Ishikawa (cell line): ENCODE measurements around the gene BEAN1.

Experiments used
- CEBPB ChIP-seq: IDR thresholded peaks from 2 replicates; pipeline ENCODE4 v1.6.1; 2012
- CREB1 ChIP-seq: IDR thresholded peaks from 2 replicates; pipeline ENCODE4 v1.6.1; 2012; ENCODE audit warnings: low read depth
- EGR1 ChIP-seq: IDR thresholded peaks from 2 replicates; pipeline ENCODE4 v1.6.1; 2012
- EP300 ChIP-seq: IDR thresholded peaks from 2 replicates; pipeline ENCODE4 v1.6.1; 2012; ENCODE audit warnings: borderline replicate concordance
- FOXM1 ChIP-seq: IDR thresholded peaks from 2 replicates; pipeline ENCODE4 v1.6.1; 2012; ENCODE audit warnings: low read depth, borderline replicate concordance
- MAX ChIP-seq: IDR thresholded peaks from 2 replicates; pipeline ENCODE4 v1.6.1; 2012
- RAD21 ChIP-seq: IDR thresholded peaks from 2 replicates; pipeline ENCODE4 v1.6.1; 2012; ENCODE audit warnings: low read depth
- TAF1 ChIP-seq: IDR thresholded peaks from 2 replicates; pipeline ENCODE4 v1.6.1; 2012; ENCODE audit warnings: low read depth, mild to moderate bottlenecking
- TCF12 ChIP-seq: IDR thresholded peaks from 2 replicates; pipeline ENCODE4 v1.6.1; 2012; ENCODE audit warnings: low read depth
- YY1 ChIP-seq: IDR thresholded peaks from 2 replicates; pipeline ENCODE4 v1.6.1; 2012; ENCODE audit warnings: low read depth
- ZBTB7A ChIP-seq: IDR thresholded peaks from 2 replicates; pipeline ENCODE4 v1.6.1; 2012; ENCODE audit warnings: low read depth
- TF ChIP-seq, protein P1 (sequence below): IDR thresholded peaks from 2 replicates; pipeline ENCODE4 v1.6.1; 2012; ENCODE audit warnings: low read depth, mild to moderate bottlenecking

- no peak for TF ChIP-seq EP300
- no peak for TF ChIP-seq CREB1
- no peak for TF ChIP-seq RAD21
- no peak for TF ChIP-seq ZBTB7A
- TF ChIP-seq MAX: no peak
- no peak for TF ChIP-seq CEBPB
- no peak for TF ChIP-seq YY1
- TF ChIP-seq, protein P1, sequence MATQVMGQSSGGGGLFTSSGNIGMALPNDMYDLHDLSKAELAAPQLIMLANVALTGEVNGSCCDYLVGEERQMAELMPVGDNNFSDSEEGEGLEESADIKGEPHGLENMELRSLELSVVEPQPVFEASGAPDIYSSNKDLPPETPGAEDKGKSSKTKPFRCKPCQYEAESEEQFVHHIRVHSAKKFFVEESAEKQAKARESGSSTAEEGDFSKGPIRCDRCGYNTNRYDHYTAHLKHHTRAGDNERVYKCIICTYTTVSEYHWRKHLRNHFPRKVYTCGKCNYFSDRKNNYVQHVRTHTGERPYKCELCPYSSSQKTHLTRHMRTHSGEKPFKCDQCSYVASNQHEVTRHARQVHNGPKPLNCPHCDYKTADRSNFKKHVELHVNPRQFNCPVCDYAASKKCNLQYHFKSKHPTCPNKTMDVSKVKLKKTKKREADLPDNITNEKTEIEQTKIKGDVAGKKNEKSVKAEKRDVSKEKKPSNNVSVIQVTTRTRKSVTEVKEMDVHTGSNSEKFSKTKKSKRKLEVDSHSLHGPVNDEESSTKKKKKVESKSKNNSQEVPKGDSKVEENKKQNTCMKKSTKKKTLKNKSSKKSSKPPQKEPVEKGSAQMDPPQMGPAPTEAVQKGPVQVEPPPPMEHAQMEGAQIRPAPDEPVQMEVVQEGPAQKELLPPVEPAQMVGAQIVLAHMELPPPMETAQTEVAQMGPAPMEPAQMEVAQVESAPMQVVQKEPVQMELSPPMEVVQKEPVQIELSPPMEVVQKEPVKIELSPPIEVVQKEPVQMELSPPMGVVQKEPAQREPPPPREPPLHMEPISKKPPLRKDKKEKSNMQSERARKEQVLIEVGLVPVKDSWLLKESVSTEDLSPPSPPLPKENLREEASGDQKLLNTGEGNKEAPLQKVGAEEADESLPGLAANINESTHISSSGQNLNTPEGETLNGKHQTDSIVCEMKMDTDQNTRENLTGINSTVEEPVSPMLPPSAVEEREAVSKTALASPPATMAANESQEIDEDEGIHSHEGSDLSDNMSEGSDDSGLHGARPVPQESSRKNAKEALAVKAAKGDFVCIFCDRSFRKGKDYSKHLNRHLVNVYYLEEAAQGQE: no peak
- TF ChIP-seq TAF1: no peak
- TF ChIP-seq EGR1: no peak
- TF ChIP-seq TCF12: no peak
- TF ChIP-seq FOXM1: no peak
Observed at GRCh38 chr16:66418165-66418962, 8.7 kb upstream of the BEAN1 start.
